Sigmoid colon (tissue), 7 donors: ENCODE results near the gene NRG4. TPM values are rescaled to one million over a fixed set of nuclear protein-coding genes. Genes with fewer than 3 reads are reported as not detected.
A peak's percentile ranks its signal among the peaks of the same experiment; 100 is the strongest.
"Not testable (repeated sequence)": the region's sequence is repeated elsewhere in the genome, so short reads cannot be mapped to it uniquely, and the experiment has no call there.

Source experiments
- DNase-seq: peaks from one replicate; pipeline ENCODE4 v3.0.0-alpha.2; 2019
- H3K27ac ChIP-seq, 4 donors: fragments of 200-600 bp; sonication (generic); one replicate each; pipeline ENCODE4 v1.5.1; 2016 to 2019; ENCODE audit warnings: mild to moderate bottlenecking in 1 of 4
- H3K27me3 ChIP-seq, 3 donors: fragments of 200-600 bp; sonication (generic); one replicate each; pipeline ENCODE4 v1.5.1; 2019; ENCODE audit warnings: mild to moderate bottlenecking in 1 of 3
- H3K36me3 ChIP-seq, 4 donors: fragments of 200-600 bp; sonication (generic); one replicate each; pipeline ENCODE4 v1.5.1; 2016 to 2019
- H3K4me1 ChIP-seq, 4 donors: fragments of 200-600 bp; sonication (generic); one replicate each; pipeline ENCODE4 v1.5.1; 2017 to 2019
- H3K4me3 ChIP-seq, 4 donors: fragments of 200-600 bp; sonication (generic); one replicate each; pipeline ENCODE4 v1.5.1; 2017 to 2019; ENCODE audit warnings: mild to moderate bottlenecking in 2 of 4, moderate library complexity in 1 of 4
- H3K9me3 ChIP-seq, 4 donors: fragments of 200-600 bp in 3 of 4; sonication (generic) in 3 of 4; one replicate each; pipeline versions ENCODE4 v1.5.1 to v1.6.1; 2013 to 2019
- EP300 ChIP-seq, 4 donors: sonication (generic); formaldehyde crosslinking; IDR thresholded peaks; one replicate each; pipeline ENCODE4 v1.6.1; 2017; ENCODE audit warnings: antibody characterized with exemption in 4 of 4
- POLR2A ChIP-seq, 2 donors: fragments of 450-650 bp; IDR thresholded peaks; one replicate each; pipeline ENCODE4 v1.6.1; 2016; ENCODE audit warnings: antibody characterized with exemption in 2 of 2, mild to moderate bottlenecking in 2 of 2, moderate library complexity in 2 of 2
- POLR2AphosphoS5 ChIP-seq, 4 donors: sonication (generic); formaldehyde crosslinking; IDR thresholded peaks; one replicate each; pipeline ENCODE4 v1.6.1; 2017; ENCODE audit warnings: antibody characterized with exemption in 4 of 4
- WGBS, 2 donors: extraction: QIAGEN DNeasy Blood & Tissue Kit; methylation state at CpG; one replicate each; pipeline ENCODE4 v1.1.7; 2013; 5-methylcytosine and 5-hydroxymethylcytosine counted together
- intact Hi-C: fragments of 100-400 bp; cut with DNase I; formaldehyde crosslinking; loops from one replicate; pipeline ENCODE4 v1.15.1; 2023
- polyA plus RNA-seq, 3 donors: library from polyadenylated mRNA; stranded (reverse); fragments of 200-250 nt; gene quantifications; one replicate each; pipeline ENCODE4 v1.2.3, GENCODE V29; 2013
- total RNA-seq, 4 donors: library from RNA; depleted of rRNA; stranded (reverse); fragments of >200 nt; gene quantifications; one replicate each; pipeline ENCODE4 v1.1.0, GENCODE V29; 2016
- TF ChIP-seq, protein P1 (sequence below), 4 experiments: fragments of 450-650 bp in 3 of 4; fragments of 200-600 bp in 1 of 4; IDR thresholded peaks; one replicate each; pipeline ENCODE4 v1.5.1; 2016 to 2019; ENCODE audit warnings: antibody characterized with exemption in 4 of 4, mild to moderate bottlenecking in 3 of 4, moderate library complexity in 2 of 4
- donor health status: healthy with polysubstance abuse.
- donor health status: Bipolar disorder and iron deficiency.
- donor health status: healthy.

The NRG4 gene
- total and polyA plus RNA-seq, 7 donors, result 0.76 to 3.9 (median 3.0) TPM; not detected in 4

DNA sequence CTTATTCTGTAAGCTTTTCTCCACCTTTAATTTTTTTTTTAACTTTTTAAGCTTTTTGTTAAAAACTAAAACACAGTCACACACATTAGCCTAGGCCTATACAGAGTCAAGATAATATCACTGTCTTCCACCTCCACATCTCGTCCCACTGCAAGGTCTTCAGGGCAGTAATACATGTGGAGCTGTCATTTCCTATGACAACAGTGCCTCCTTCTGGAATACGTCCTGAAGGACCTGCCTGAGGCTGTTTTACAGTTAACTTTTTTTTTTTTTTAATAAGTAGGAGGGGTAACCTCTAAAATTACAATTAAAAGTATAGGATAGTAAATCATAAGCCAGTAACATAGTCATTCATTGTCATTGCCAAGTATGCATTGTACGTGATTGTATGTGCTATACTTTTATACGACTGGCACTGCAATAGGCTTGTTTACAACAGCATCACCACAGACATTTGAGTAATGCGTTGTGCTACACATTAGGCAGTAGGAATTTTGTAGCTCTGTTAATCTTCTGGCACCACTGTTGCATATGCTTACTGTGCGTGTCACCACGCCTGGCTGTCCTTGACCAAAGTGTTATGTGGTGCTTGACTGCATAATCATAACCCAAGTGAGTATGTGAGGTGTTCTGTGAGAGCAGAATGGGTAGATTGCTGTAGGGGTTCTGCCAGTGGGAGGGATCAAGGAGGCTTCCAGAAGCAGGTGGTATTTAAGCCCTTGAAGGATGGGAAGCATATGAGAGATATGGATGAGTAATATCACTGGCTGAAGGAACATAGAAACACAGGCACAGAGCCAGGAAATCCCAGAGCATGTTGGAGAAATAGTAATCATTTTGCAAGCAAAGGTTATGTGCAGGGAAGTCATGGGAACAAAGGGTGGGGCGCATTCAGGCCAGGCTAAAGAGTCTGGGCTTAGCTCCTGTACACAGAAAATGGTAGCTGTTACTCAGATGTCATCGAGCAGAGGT is 90.2 kb downstream of the NRG4 start:
- Histone ChIP-seq H3K4me1 (peaks cover 0 to 30% (median 26%) of the 10 kb centered on the region in 4 donors), H3K27ac (no peak overlapping the region), H3K36me3 (peaks cover 0 to 17% (median 0%) of the 10 kb centered on the region in 4 donors), H3K4me3 (no peak overlapping the region), H3K9me3 (no peaks in the 10 kb centered on the region), H3K27me3 (no peaks in the 10 kb centered on the region)
- WGBS, 2 donors, result 16 to 60% methylated on average over 9 of the region's 9 CpGs
- intact Hi-C loops, result no loop called here
- no peak for DNase-seq
- TF ChIP-seq, protein P1, sequence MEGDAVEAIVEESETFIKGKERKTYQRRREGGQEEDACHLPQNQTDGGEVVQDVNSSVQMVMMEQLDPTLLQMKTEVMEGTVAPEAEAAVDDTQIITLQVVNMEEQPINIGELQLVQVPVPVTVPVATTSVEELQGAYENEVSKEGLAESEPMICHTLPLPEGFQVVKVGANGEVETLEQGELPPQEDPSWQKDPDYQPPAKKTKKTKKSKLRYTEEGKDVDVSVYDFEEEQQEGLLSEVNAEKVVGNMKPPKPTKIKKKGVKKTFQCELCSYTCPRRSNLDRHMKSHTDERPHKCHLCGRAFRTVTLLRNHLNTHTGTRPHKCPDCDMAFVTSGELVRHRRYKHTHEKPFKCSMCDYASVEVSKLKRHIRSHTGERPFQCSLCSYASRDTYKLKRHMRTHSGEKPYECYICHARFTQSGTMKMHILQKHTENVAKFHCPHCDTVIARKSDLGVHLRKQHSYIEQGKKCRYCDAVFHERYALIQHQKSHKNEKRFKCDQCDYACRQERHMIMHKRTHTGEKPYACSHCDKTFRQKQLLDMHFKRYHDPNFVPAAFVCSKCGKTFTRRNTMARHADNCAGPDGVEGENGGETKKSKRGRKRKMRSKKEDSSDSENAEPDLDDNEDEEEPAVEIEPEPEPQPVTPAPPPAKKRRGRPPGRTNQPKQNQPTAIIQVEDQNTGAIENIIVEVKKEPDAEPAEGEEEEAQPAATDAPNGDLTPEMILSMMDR (IDR thresholded peaks at IDR 0.05), result peak in 2 of 4 experiments; percentile 21 to 30
- no peak for TF ChIP-seq POLR2AphosphoS5 (IDR thresholded peaks at IDR 0.05)

DNA sequence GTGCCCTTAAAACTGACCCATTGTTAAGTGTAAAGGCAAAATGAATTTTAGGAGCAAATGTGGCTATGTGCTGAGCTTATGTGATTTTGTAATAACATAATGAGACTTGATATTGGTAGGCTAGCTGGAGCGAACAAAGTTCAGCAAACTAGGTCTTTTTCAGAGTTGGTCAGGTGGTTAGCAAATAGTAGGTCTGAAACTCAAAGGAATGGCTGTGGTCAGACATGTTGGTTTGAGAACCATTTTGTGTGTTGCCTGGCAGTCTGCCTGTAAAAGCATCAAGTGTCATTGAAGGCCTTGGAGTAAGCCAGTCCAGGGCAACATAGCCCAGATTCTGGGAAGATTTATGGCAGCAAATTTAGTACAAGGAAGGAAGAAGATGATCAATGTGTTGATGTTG is 92.1 kb downstream of the NRG4 start:
- DNase-seq, result no peak
- no peaks in the 10 kb centered on the region for H3K9me3 ChIP-seq
- H3K27ac ChIP-seq, result no peak overlapping the region
- H3K4me3 ChIP-seq, result no peak overlapping the region
- no peak for TF ChIP-seq POLR2AphosphoS5 (IDR thresholded peaks at IDR 0.05)
- TF ChIP-seq, protein P1 (IDR thresholded peaks at IDR 0.05), result no peak
- no peak for TF ChIP-seq EP300 (IDR thresholded peaks at IDR 0.05)
- no peak for TF ChIP-seq POLR2A (IDR thresholded peaks at IDR 0.05)
- no peaks in the 10 kb centered on the region for H3K27me3 ChIP-seq
- intact Hi-C loops, result no loop called here
- peaks cover 0 to 22% (median 0%) of the 10 kb centered on the region in 4 donors for H3K36me3 ChIP-seq
- WGBS, 2 donors, result 95 to 97% methylated on average over 1 of the region's 1 CpG
- peaks cover 0 to 22% (median 16%) of the 10 kb centered on the region in 4 donors for H3K4me1 ChIP-seq

DNA sequence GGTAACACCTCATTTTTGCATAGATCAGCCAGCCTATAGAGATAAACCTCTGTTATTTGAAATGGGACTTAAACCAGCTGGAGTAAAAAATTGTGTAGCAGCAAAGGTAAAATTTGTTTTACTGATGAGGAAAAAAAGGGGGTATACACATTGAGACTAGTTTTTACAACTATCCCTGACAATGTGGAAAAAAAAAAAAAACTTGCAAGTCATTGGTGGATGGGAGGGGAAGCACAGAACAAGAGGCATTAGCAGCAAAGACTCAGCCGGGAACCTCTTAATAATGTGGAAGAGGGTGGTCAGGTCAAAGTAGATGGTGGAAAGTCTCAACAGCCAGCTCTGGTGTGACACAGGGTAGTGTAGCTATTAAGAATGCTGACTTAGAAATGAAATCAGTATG is 94.1 kb downstream of the NRG4 start:
- 94 to 96% methylated on average over 1 of the region's 1 CpG for WGBS, 2 donors
- intact Hi-C loops, result no loop called here

DNA sequence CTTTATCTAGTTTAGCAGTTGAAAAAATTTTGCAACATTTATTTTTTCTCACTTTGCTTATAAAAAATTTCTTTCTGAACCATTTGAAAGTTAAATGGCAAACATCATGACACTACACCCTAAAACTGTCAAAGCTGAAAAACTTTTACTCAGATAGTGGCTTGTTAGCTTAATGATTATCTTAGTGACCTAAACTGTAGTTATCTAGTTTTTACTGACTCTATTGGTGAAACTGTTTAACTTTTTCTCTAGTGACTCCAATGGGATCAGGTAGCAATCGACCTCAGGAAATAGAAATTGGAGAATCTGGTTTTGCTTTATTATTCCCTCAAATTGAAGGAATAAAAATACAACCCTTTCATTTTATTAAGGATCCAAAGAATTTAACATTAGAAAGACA is 95.2 kb downstream of the NRG4 start:
- H3K4me1 ChIP-seq, result peaks cover 0 to 4% (median 3%) of the 10 kb centered on the region in 4 donors
- 72 to 89% methylated on average over 1 of the region's 1 CpG for WGBS, 2 donors
- H3K9me3 ChIP-seq, result no peaks in the 10 kb centered on the region
- DNase-seq, result no peak
- H3K27ac ChIP-seq, result no peak overlapping the region
- H3K27me3 ChIP-seq, result no peaks in the 10 kb centered on the region
- peaks cover 0 to 38% (median 3%) of the 10 kb centered on the region in 4 donors for H3K36me3 ChIP-seq
- TF ChIP-seq EP300 (IDR thresholded peaks at IDR 0.05) (no peak), POLR2AphosphoS5 (IDR thresholded peaks at IDR 0.05) (no peak), POLR2A (IDR thresholded peaks at IDR 0.05) (no peak)
- TF ChIP-seq, protein P1 (IDR thresholded peaks at IDR 0.05), result no peak
- no peak overlapping the region for H3K4me3 ChIP-seq
- intact Hi-C loops, result no loop called here

More for the DNA sequence above, 94.1 kb downstream of the NRG4 start:
- no peak overlapping the region for H3K4me3 ChIP-seq
- no peaks in the 10 kb centered on the region for H3K9me3 ChIP-seq
- H3K27ac ChIP-seq, result no peak overlapping the region
- H3K27me3 ChIP-seq, result no peaks in the 10 kb centered on the region
- H3K36me3 ChIP-seq, result peaks cover 0 to 38% (median 3%) of the 10 kb centered on the region in 4 donors
- H3K4me1 ChIP-seq, result peaks cover 0 to 13% (median 12%) of the 10 kb centered on the region in 4 donors
- TF ChIP-seq, protein P1 (IDR thresholded peaks at IDR 0.05), result no peak
- TF ChIP-seq EP300 (IDR thresholded peaks at IDR 0.05) (no peak), POLR2AphosphoS5 (IDR thresholded peaks at IDR 0.05) (no peak), POLR2A (IDR thresholded peaks at IDR 0.05) (no peak)
- no peak for DNase-seq

DNA sequence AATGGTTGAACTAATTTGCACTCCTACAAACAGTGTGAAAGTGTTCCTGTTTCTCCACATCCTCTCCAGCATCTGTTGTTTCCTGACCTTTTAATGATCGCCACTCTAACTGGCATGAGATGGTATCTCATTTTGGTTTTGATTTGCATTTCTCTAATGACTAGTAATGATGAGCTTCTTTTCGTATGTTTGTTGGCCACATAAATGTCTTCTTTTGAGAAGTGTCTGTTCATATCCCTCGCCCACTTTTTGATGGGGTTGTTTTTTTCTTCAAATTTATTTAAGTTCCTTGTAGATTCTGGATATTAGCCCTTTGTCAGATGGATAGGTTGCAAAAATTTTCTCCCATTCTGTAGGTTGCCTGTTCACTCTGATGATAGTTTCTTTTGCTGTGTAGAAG is 101.9 kb downstream of the NRG4 start:
- DNase-seq, intact Hi-C loops, H3K27me3 ChIP-seq, H3K9me3 ChIP-seq, H3K27ac ChIP-seq, H3K4me3 ChIP-seq: not testable (repeated sequence)
- H3K36me3 ChIP-seq, result peaks cover 0 to 32% (median 3%) of the 10 kb centered on the region in 4 donors
- peaks cover 0 to 13% (median 2%) of the 10 kb centered on the region in 4 donors for H3K4me1 ChIP-seq
- WGBS, 2 donors, result 92 to 94% methylated on average over 3 of the region's 3 CpGs
